Thoracic aorta (tissue), 2 donors: ENCODE data around the gene ATRIP. TPM values are rescaled to one million over a fixed set of nuclear protein-coding genes. Genes with fewer than 3 reads are reported as not detected.

Source experiments
- ATAC-seq: fragments of 150-250 bp; one replicate; pipeline ENCODE4 v1.8.0; 2017; ENCODE audit warnings: low read depth; ENCODE audit not compliant: insufficient number of reproducible peaks, low FRiP score
- DNase-seq: peaks from one replicate; pipeline ENCODE4 v3.0.0-alpha.2; 2020; ENCODE audit warnings: low spot score
- H3K27ac ChIP-seq, 2 donors: fragments of 200-600 bp; sonication (generic); 1 replicate in 1 of 2; 2 replicates in 1 of 2; pipeline ENCODE4 v1.5.1; 2016; ENCODE audit warnings: mild to moderate bottlenecking in 2 of 2, moderate library complexity in 2 of 2
- H3K27me3 ChIP-seq: fragments of 200-600 bp; sonication (generic); replicated peaks from 2 replicates; pipeline ENCODE4 v1.6.0; 2016; ENCODE audit warnings: mild to moderate bottlenecking; ENCODE audit not compliant: insufficient read depth
- H3K36me3 ChIP-seq: fragments of 200-600 bp; sonication (generic); one replicate; pipeline ENCODE4 v1.5.1; 2016
- H3K4me1 ChIP-seq, 2 donors: fragments of 200-600 bp; sonication (generic); 1 replicate in 1 of 2; 2 replicates in 1 of 2; pipeline versions ENCODE4 v1.5.1 to v1.6.0; 2016; ENCODE audit warnings: low read depth in 2 of 2, mild to moderate bottlenecking in 1 of 2; ENCODE audit not compliant: control insufficient read depth in 1 of 2
- H3K4me3 ChIP-seq: fragments of 200-600 bp; sonication (generic); 2 replicates; pipeline ENCODE4 v1.5.1; 2016; ENCODE audit warnings: mild to moderate bottlenecking
- H3K9me3 ChIP-seq: fragments of 200-600 bp; sonication (generic); 2 replicates; pipeline ENCODE4 v1.5.1; 2016
- CTCF ChIP-seq: fragments of 200-600 bp; sonication (generic); IDR thresholded peaks from one replicate; pipeline ENCODE4 v1.5.1; 2019; ENCODE audit warnings: antibody characterized with exemption
- total RNA-seq, 2 donors: library from RNA; depleted of rRNA; stranded (reverse); fragments of >200 nt; gene quantifications; one replicate each; pipeline versions ENCODE4 v1.1.0 to v1.2.3, GENCODE V29; 2016

The ATRIP gene
- total RNA-seq, 2 donors from 2014 or later = 4.0 to 8.3 TPM

- Histone ChIP-seq H3K27ac (peak overlapping the region; percentile 92 to 95), H3K4me1 (peaks cover 27 to 51% of the 10 kb centered on the region in 2 donors), H3K36me3 (peaks cover 38% of the 10 kb centered on the region), H3K4me3 (no peak overlapping the region), H3K9me3 (no peaks in the 10 kb centered on the region), H3K27me3 (no peaks in the 10 kb centered on the region)
- no peak for ATAC-seq
- DNase-seq = no peak
- no peak for TF ChIP-seq CTCF
Measured at GRCh38 chr3:48404440-48405342, 41.8 kb upstream of the ATRIP start.

- TF ChIP-seq CTCF = no peak
- ATAC-seq (no peak), DNase-seq (no peak)
- Histone ChIP-seq H3K27me3 (no peaks in the 10 kb centered on the region), H3K27ac (peak overlapping the region; percentile 92 to 95), H3K9me3 (no peaks in the 10 kb centered on the region), H3K4me1 (peaks cover 27 to 51% of the 10 kb centered on the region in 2 donors), H3K36me3 (peaks cover 45% of the 10 kb centered on the region), H3K4me3 (no peak overlapping the region)
Measured at GRCh38 chr3:48405343-48405881, 41.1 kb upstream of the ATRIP start.

GRCh38 chr3:48405971-48406370, 40.6 kb upstream of the ATRIP start:
- peak overlapping the region; percentile 92 to 95 for H3K27ac ChIP-seq
- peaks cover 51% of the 10 kb centered on the region for H3K36me3 ChIP-seq
- peaks cover 27 to 49% of the 10 kb centered on the region in 2 donors for H3K4me1 ChIP-seq
- no peak for TF ChIP-seq CTCF
- no peaks in the 10 kb centered on the region for H3K27me3 ChIP-seq
- no peak for ATAC-seq
- H3K9me3 ChIP-seq = no peaks in the 10 kb centered on the region
- no peak overlapping the region for H3K4me3 ChIP-seq
- no peak for DNase-seq

GRCh38 chr3:48406443-48407431, 39.8 kb upstream of the ATRIP start:
- Histone ChIP-seq H3K27me3 (no peaks in the 10 kb centered on the region), H3K27ac (peak overlapping the region; percentile 92 to 95), H3K36me3 (peaks cover 58% of the 10 kb centered on the region), H3K4me3 (no peak overlapping the region), H3K9me3 (no peaks in the 10 kb centered on the region), H3K4me1 (peaks cover 21 to 42% of the 10 kb centered on the region in 2 donors)
- no peak for ATAC-seq
- no peak for TF ChIP-seq CTCF
- DNase-seq = no peak
